ENCODE data around the gene ZFP90.

DNA sequence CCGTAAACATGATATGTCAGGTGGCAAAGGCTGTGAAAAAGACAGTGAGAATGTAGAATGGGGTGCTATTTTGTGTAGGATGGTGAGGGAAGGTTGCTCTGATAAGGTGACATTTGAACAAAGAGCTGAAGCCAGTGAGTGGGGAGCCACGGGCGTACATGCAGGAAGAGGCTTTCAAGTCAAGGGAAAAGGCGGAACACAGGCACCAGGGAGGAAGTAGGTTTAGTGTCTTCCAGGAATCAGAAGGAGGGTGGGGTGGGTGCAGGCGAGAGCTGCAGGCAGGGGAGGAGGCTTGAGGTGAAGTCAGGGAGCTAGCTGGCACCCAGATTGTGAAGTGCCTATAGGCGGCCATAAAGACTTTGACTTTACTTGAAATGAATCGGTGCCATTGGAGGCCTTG, 14.1 kb downstream of the ZFP90 start:
- TF ChIP-seq SIN3A (IDR thresholded peaks at IDR 0.05; ENCODE audit: borderline replicate concordance, insufficient read depth, low read length) (no peak), POLR2AphosphoS5 (IDR thresholded peaks at IDR 0.05; ENCODE audit: low read depth, low read length) (no peak), TAF1 (IDR thresholded peaks at IDR 0.05; ENCODE audit: borderline replicate concordance, insufficient read depth, low read length) (no peak), FOXP2 (optimal IDR thresholded peaks at IDR 0.05; ENCODE audit: borderline replicate concordance, extremely low read depth, extremely low read length, insufficient read depth) (no peak)
- TF ChIP-seq, protein P1, sequence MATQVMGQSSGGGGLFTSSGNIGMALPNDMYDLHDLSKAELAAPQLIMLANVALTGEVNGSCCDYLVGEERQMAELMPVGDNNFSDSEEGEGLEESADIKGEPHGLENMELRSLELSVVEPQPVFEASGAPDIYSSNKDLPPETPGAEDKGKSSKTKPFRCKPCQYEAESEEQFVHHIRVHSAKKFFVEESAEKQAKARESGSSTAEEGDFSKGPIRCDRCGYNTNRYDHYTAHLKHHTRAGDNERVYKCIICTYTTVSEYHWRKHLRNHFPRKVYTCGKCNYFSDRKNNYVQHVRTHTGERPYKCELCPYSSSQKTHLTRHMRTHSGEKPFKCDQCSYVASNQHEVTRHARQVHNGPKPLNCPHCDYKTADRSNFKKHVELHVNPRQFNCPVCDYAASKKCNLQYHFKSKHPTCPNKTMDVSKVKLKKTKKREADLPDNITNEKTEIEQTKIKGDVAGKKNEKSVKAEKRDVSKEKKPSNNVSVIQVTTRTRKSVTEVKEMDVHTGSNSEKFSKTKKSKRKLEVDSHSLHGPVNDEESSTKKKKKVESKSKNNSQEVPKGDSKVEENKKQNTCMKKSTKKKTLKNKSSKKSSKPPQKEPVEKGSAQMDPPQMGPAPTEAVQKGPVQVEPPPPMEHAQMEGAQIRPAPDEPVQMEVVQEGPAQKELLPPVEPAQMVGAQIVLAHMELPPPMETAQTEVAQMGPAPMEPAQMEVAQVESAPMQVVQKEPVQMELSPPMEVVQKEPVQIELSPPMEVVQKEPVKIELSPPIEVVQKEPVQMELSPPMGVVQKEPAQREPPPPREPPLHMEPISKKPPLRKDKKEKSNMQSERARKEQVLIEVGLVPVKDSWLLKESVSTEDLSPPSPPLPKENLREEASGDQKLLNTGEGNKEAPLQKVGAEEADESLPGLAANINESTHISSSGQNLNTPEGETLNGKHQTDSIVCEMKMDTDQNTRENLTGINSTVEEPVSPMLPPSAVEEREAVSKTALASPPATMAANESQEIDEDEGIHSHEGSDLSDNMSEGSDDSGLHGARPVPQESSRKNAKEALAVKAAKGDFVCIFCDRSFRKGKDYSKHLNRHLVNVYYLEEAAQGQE (IDR thresholded peaks at IDR 0.05; ENCODE audit: insufficient read depth in 1 of 2, low read depth in 2 of 2, low read length in 2 of 2): no peak
